ENCODE data around the gene SLFN5.
"Not testable (repeated sequence)": the region's sequence is repeated elsewhere in the genome, so short reads cannot be mapped to it uniquely, and the experiment has no call there.

Gene SLFN5

DNA sequence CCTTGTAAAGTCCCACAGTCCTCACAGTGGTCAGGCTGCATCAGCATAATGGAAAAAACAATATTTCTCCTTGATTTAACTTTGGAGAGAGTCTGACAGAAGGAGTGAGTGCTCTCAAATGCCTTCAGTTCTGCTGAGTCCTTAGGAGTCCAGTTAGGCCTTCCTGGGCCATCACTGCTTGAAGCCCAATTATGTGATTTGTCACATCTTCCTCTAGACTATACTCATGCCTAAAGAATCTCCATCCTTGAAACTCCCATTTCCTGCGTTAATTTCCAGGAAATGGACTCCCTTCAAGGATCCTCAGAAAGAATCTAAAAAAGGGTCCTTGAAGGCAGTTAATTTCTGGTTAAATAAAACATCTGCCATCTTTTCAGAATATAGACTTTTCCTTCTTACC, 52.8 kb downstream of the SLFN5 start:
- TF ChIP-seq OSR1 (CRISPR knock-in tag; IDR thresholded peaks at IDR 0.05) (no peak), CSDC2 (CRISPR knock-in tag; IDR thresholded peaks at IDR 0.05) (no peak), PPARA (CRISPR knock-in tag; IDR thresholded peaks at IDR 0.05; ENCODE audit: borderline replicate concordance) (no peak), TOX (CRISPR knock-in tag; IDR thresholded peaks at IDR 0.05; ENCODE audit: borderline replicate concordance) (no peak), SNAI2 (CRISPR knock-in tag; IDR thresholded peaks at IDR 0.05) (no peak), ZNF565 (CRISPR knock-in tag; conservative IDR thresholded peaks at IDR 0.05; ENCODE audit: low read depth) (no peak), TCF4 (CRISPR knock-in tag; IDR thresholded peaks at IDR 0.05; ENCODE audit: borderline replicate concordance) (no peak), ZFP30 (CRISPR knock-in tag; IDR thresholded peaks at IDR 0.05) (no peak), ZNF8 (CRISPR knock-in tag; IDR thresholded peaks at IDR 0.05) (no peak), ZC3H10 (CRISPR knock-in tag; IDR thresholded peaks at IDR 0.05) (no peak), ESRRG (CRISPR knock-in tag; IDR thresholded peaks at IDR 0.05) (no peak)
- TF ChIP-seq, protein P1, sequence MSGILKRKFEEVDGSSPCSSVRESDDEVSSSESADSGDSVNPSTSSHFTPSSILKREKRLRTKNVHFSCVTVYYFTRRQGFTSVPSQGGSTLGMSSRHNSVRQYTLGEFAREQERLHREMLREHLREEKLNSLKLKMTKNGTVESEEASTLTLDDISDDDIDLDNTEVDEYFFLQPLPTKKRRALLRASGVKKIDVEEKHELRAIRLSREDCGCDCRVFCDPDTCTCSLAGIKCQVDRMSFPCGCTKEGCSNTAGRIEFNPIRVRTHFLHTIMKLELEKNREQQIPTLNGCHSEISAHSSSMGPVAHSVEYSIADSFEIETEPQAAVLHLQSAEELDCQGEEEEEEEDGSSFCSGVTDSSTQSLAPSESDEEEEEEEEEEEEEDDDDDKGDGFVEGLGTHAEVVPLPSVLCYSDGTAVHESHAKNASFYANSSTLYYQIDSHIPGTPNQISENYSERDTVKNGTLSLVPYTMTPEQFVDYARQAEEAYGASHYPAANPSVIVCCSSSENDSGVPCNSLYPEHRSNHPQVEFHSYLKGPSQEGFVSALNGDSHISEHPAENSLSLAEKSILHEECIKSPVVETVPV (CRISPR knock-in tag; IDR thresholded peaks at IDR 0.05): no peak
- ATAC-seq: no peak

DNA sequence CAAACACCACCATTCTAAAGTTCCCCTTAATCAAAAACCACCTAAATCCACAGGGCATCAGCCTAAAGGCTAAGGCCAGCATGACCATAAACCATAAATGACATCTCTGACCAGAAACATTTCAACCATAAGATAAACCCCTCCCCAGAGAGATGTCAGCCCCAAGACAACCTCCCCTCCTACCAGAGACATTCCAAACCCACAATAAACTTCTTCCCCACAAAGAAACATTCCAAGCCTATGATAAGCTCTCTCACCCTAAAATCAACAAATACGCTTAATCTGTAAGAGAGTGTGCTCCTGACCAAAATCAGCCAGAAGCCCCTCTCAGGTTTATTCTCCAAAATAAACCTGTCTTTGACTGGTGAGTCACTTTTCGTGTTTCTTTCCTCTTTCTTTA, 54.8 kb downstream of the SLFN5 start:
- TF ChIP-seq CSDC2 (CRISPR knock-in tag; IDR thresholded peaks at IDR 0.05): no peak
- TF ChIP-seq SNAI2 (CRISPR knock-in tag; IDR thresholded peaks at IDR 0.05): no peak
- no peak for TF ChIP-seq ZNF8 (CRISPR knock-in tag; IDR thresholded peaks at IDR 0.05)
- TF ChIP-seq, protein P1 (CRISPR knock-in tag; IDR thresholded peaks at IDR 0.05): no peak
- TF ChIP-seq, protein P2, sequence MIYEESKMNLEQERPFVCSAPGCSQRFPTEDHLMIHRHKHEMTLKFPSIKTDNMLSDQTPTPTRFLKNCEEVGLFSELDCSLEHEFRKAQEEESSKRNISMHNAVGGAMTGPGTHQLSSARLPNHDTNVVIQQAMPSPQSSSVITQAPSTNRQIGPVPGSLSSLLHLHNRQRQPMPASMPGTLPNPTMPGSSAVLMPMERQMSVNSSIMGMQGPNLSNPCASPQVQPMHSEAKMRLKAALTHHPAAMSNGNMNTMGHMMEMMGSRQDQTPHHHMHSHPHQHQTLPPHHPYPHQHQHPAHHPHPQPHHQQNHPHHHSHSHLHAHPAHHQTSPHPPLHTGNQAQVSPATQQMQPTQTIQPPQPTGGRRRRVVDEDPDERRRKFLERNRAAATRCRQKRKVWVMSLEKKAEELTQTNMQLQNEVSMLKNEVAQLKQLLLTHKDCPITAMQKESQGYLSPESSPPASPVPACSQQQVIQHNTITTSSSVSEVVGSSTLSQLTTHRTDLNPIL (CRISPR knock-in tag; IDR thresholded peaks at IDR 0.05; ENCODE audit: low read depth): no peak
- no peak for TF ChIP-seq TOX (CRISPR knock-in tag; IDR thresholded peaks at IDR 0.05; ENCODE audit: borderline replicate concordance)
- TF ChIP-seq ZNF70 (CRISPR knock-in tag; IDR thresholded peaks at IDR 0.05): no peak
- no peak for TF ChIP-seq ESRRG (CRISPR knock-in tag; IDR thresholded peaks at IDR 0.05)
- no peak for TF ChIP-seq TCF4 (CRISPR knock-in tag; IDR thresholded peaks at IDR 0.05; ENCODE audit: borderline replicate concordance)
- TF ChIP-seq ISL1 (CRISPR knock-in tag; IDR thresholded peaks at IDR 0.05): no peak
- ATAC-seq: no peak

DNA sequence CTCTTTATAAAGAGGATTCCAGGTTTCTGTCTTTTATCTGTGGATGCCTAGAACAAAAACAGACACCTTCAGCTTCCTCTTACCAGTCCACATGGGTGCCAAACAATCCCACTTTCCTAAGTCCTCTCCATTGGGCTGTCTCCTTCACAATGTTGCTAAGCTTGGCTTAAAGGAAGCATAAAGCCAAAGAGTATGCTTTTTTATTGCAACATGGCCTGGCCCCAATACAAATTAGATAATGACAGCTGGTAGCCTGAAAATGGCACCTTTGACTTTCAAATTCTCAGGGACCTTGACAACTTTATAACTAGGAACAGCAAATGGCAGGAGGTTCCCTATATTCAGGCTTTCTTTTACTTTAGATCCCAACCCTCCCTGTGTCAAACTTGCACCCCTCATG, 55.8 kb downstream of the SLFN5 start:
- no peak for ATAC-seq
- TF ChIP-seq, protein P2 (CRISPR knock-in tag; IDR thresholded peaks at IDR 0.05; ENCODE audit: low read depth): no peak
- no peak for TF ChIP-seq TOX (CRISPR knock-in tag; IDR thresholded peaks at IDR 0.05; ENCODE audit: borderline replicate concordance)
- no peak for TF ChIP-seq ZNF565 (CRISPR knock-in tag; conservative IDR thresholded peaks at IDR 0.05; ENCODE audit: low read depth)
- no peak for TF ChIP-seq SNAI2 (CRISPR knock-in tag; IDR thresholded peaks at IDR 0.05)
- no peak for TF ChIP-seq BACH2 (CRISPR knock-in tag; IDR thresholded peaks at IDR 0.05; ENCODE audit: borderline replicate concordance)
- no peak for TF ChIP-seq OSR1 (CRISPR knock-in tag; IDR thresholded peaks at IDR 0.05)
- TF ChIP-seq ZC3H10 (CRISPR knock-in tag; IDR thresholded peaks at IDR 0.05): no peak

DNA sequence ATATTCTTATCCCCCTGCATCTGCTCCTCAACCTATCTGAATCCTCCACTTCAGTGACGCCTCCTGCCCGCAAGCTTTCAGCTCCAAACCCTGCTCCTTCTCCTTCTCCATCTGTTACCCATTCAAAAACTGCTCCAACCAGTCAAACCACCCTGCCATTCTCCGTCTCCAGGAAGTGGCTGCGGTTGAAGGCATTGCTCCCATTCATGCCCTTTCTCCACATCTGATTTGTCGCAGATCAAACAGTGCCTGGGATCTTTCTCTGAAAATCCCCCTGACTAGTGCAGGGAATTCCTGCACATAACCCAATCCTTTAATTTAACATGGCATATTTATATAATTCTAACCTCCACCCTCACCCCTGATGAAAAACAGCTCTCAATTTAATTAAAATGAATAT, 56.3 kb downstream of the SLFN5 start:
- TF ChIP-seq RARB (CRISPR knock-in tag; IDR thresholded peaks at IDR 0.05) (no peak), ZFP30 (CRISPR knock-in tag; IDR thresholded peaks at IDR 0.05) (no peak), CSDC2 (CRISPR knock-in tag; IDR thresholded peaks at IDR 0.05) (no peak)
- TF ChIP-seq, protein P3, sequence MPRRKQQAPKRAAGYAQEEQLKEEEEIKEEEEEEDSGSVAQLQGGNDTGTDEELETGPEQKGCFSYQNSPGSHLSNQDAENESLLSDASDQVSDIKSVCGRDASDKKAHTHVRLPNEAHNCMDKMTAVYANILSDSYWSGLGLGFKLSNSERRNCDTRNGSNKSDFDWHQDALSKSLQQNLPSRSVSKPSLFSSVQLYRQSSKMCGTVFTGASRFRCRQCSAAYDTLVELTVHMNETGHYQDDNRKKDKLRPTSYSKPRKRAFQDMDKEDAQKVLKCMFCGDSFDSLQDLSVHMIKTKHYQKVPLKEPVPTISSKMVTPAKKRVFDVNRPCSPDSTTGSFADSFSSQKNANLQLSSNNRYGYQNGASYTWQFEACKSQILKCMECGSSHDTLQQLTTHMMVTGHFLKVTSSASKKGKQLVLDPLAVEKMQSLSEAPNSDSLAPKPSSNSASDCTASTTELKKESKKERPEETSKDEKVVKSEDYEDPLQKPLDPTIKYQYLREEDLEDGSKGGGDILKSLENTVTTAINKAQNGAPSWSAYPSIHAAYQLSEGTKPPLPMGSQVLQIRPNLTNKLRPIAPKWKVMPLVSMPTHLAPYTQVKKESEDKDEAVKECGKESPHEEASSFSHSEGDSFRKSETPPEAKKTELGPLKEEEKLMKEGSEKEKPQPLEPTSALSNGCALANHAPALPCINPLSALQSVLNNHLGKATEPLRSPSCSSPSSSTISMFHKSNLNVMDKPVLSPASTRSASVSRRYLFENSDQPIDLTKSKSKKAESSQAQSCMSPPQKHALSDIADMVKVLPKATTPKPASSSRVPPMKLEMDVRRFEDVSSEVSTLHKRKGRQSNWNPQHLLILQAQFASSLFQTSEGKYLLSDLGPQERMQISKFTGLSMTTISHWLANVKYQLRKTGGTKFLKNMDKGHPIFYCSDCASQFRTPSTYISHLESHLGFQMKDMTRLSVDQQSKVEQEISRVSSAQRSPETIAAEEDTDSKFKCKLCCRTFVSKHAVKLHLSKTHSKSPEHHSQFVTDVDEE (CRISPR knock-in tag; IDR thresholded peaks at IDR 0.05): no peak
- ATAC-seq: no peak

DNA sequence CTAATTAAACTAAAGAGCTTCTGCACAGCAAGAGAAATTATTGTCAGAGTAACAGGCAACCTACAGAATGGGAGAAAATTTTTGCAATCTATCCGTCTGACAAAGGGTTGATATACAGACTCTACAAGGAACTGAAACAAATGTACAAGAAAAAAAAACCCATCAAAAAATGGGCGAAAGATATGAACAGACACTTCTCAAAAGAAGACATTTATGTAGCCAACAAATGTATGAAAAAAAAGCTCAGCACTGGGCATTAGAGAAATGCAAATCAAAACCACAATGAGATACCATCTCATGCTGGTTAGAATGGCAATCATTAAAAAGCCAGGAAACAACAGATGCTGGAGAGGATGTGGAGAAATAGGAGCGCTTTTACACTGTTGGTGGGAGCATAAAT, 66.5 kb downstream of the SLFN5 start:
- ATAC-seq: not testable (repeated sequence)

Data from SK-N-SH treated with all-trans-retinoic acid at 6 μM for 48 hours (cell line).